Kidney (tissue), 14 donors: ENCODE results near the gene GSTT2. TPM values are rescaled to one million over a fixed set of nuclear protein-coding genes. Genes with fewer than 3 reads are reported as not detected.

ENCODE experiments used
- DNase-seq, 5 donors: peaks; one replicate each; pipeline ENCODE4 v3.0.0-alpha.2; 2013 to 2020
- FAIRE-seq: peaks from 2 replicates; lab custom pipeline; 2012; peaks lifted over from hg19 to GRCh38; lab: Jason Lieb, UNC
- H3K27ac ChIP-seq, 2 donors: one replicate each; pipeline ENCODE4 v1.7.0; 2013; ENCODE audit warnings: low read depth in 2 of 2, low read length in 2 of 2, inconsistent platforms in 1 of 2
- H3K27me3 ChIP-seq: one replicate; pipeline ENCODE4 v1.7.1; 2013; ENCODE audit warnings: low read length, inconsistent platforms; ENCODE audit not compliant: control insufficient read depth, insufficient read depth
- H3K36me3 ChIP-seq, 3 donors: one replicate each; pipeline versions ENCODE4 v1.7.0 to v1.7.1; 2013; ENCODE audit warnings: low read length in 3 of 3, control low read depth in 1 of 3, inconsistent platforms in 1 of 3; ENCODE audit not compliant: insufficient read depth in 3 of 3, control insufficient read depth in 2 of 3
- H3K4me1 ChIP-seq, 3 donors: one replicate each; pipeline versions ENCODE4 v1.7.0 to v1.7.1; 2013; ENCODE audit warnings: low read length in 3 of 3, inconsistent platforms in 1 of 3, low read depth in 1 of 3; ENCODE audit not compliant: control insufficient read depth in 2 of 3, insufficient read depth in 2 of 3
- H3K4me3 ChIP-seq, 3 donors: one replicate each; pipeline versions ENCODE4 v1.7.0 to v1.8.1; 2013; ENCODE audit warnings: low read length in 3 of 3, control low read depth in 1 of 3, inconsistent platforms in 1 of 3
- H3K9ac ChIP-seq, 3 donors: one replicate each; pipeline versions ENCODE4 v1.7.0 to v1.7.1; 2013; ENCODE audit warnings: low read length in 3 of 3, control low read depth in 1 of 3, inconsistent platforms in 1 of 3
- H3K9me3 ChIP-seq, 3 donors: one replicate each; pipeline versions ENCODE4 v1.7.0 to v1.7.1; 2013; ENCODE audit warnings: low read length in 3 of 3, control low read depth in 1 of 3, inconsistent platforms in 1 of 3; ENCODE audit not compliant: control insufficient read depth in 2 of 3, insufficient read depth in 1 of 3
- CTCF ChIP-seq: IDR thresholded peaks from 3 replicates; pipeline ENCODE4 v1.5.1; 2012; ENCODE audit warnings: mild to moderate bottlenecking, moderate library complexity, borderline replicate concordance; ENCODE audit not compliant: insufficient read depth; ENCODE audit errors: extremely low read depth
- intact Hi-C: fragments of 100-400 bp; cut with DNase I; formaldehyde crosslinking; loops from one replicate; pipeline ENCODE4 v1.11.1; 2022
- polyA plus RNA-seq: library from polyadenylated mRNA; stranded (reverse); fragments of 350-450 nt; fragmentation: Illumina TruSeq; extraction: RNeasy Lipid Tissue Mini Kit (QIAGEN cat#74804); gene quantifications from one replicate; pipeline ENCODE4 v1.2.3, GENCODE V29; 2014; ENCODE audit warnings: low read depth, low replicate concordance; ENCODE audit not compliant: insufficient read depth
- total RNA-seq: library from RNA; stranded (reverse); fragmentation: NEBNext Ultra II Directional; extraction: Animal tissue kit (Norgen Biotek cat#: 25700); gene quantifications from one replicate; pipeline ENCODE4 v1.2.1, GENCODE V29; 2021
- donor health status: control.
- donor health status: control.
- donor health status: control.
- donor health status: control.
- donor health status: control.
- donor health status: DM: yes; HTN: yes; CAD: no.
- donor health status: Normal renal cell carcinoma (clear cell type).

GSTT2 gene
- total and polyA plus RNA-seq, 2 donors from 2014 or later: 1.3 to 2.4 TPM

GRCh38 chr22:24027389-24027975, 47.5 kb downstream of the GSTT2 start:
- Histone ChIP-seq H3K4me1 (peaks cover 0 to 7% (median 5%) of the 10 kb centered on the region in 3 donors), H3K36me3 (no peaks in the 10 kb centered on the region), H3K27me3 (no peaks in the 10 kb centered on the region), H3K4me3 (no peak overlapping the region), H3K9ac (no peak overlapping the region), H3K9me3 (no peaks in the 10 kb centered on the region), H3K27ac (no peak overlapping the region)
- no peak for DNase-seq
- no peak for TF ChIP-seq CTCF
- intact Hi-C loops: no loop called here
- FAIRE-seq: no peak

DNA sequence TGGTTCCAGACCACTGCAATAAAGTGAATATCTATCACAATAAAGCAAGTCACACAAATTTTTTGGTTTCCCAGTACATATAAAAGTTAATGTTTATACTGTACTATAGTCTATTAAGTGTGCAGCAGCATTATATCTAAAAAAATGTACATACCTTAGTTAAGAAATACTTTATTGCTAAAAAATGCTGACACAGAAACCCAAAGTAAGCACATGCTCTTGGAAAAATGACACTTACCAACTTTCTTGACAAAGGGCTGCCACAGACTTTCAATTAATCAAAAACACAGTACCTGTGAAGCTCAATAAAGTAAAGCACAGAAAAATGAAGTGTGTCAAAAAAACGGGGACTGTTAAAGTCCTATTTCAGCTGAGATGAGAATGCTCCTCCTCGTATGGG, 48.1 kb downstream of the GSTT2 start:
- Histone ChIP-seq H3K9me3 (no peaks in the 10 kb centered on the region), H3K4me3 (no peak overlapping the region), H3K36me3 (no peaks in the 10 kb centered on the region), H3K4me1 (peaks cover 0 to 7% (median 5%) of the 10 kb centered on the region in 3 donors), H3K9ac (no peak overlapping the region), H3K27ac (no peak overlapping the region), H3K27me3 (no peaks in the 10 kb centered on the region)
- DNase-seq: no peak
- intact Hi-C loops: no loop called here
- no peak for TF ChIP-seq CTCF
- no peak for FAIRE-seq

DNA sequence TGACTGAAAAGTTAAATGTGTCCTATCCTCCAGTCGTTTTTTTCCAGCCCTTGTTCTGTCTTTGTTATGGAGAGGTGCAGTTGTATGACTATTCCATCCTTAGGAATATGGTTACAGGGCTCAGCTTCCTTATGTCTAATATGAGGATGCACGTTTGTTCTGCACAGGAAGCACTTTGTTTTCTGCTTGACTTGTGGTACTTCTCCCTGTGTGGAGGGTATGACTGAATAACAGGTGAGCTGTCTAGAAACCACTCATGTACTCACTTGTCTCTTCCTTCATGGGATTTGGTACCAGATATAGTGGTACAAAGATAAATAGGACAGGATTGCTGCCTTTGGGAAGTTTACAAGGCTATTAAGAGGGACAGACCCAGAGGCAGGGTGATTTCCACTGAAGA, 48.6 kb downstream of the GSTT2 start:
- Histone ChIP-seq H3K4me1 (peaks cover 0 to 7% (median 5%) of the 10 kb centered on the region in 3 donors), H3K9me3 (no peaks in the 10 kb centered on the region), H3K36me3 (no peaks in the 10 kb centered on the region), H3K27me3 (no peaks in the 10 kb centered on the region), H3K9ac (no peak overlapping the region), H3K4me3 (no peak overlapping the region), H3K27ac (no peak overlapping the region)
- intact Hi-C loops: no loop called here
- no peak for TF ChIP-seq CTCF
- DNase-seq: no peak
- FAIRE-seq: no peak

- DNase-seq (no peak), FAIRE-seq (no peak)
- no peak overlapping the region for H3K27ac ChIP-seq
- TF ChIP-seq CTCF: no peak
- H3K9me3 ChIP-seq: no peaks in the 10 kb centered on the region
- no peak overlapping the region for H3K4me3 ChIP-seq
- no peaks in the 10 kb centered on the region for H3K36me3 ChIP-seq
- peaks cover 0 to 7% (median 5%) of the 10 kb centered on the region in 3 donors for H3K4me1 ChIP-seq
- H3K27me3 ChIP-seq: no peaks in the 10 kb centered on the region
- intact Hi-C loops: no loop called here
- no peak overlapping the region for H3K9ac ChIP-seq
These were observed 49.4 kb downstream of the GSTT2 start for GRCh38 chr22:24029304-24029703.
